IMR-90 (cell line): ENCODE data around the gene CT47C1. TPM values are rescaled to one million over a fixed set of nuclear protein-coding genes. Genes with fewer than 3 reads are reported as not detected.

ENCODE experiments used
- ATAC-seq: fragments of 200-7000 bp; cut with Tn5 transposase; 2 replicates; pipeline ENCODE4 v1.9.1; 2020; ENCODE audit warnings: low read depth, mild to moderate bottlenecking, moderate library complexity
- BruUV-seq: library from RNA; stranded (reverse); fragments of 400-500 nt; replicated peaks from 2 replicates; lab custom pipeline; 2021; lab: Mats Ljungman, UMichigan
- CTCF ChIA-PET: fragments of 300-600 bp; formaldehyde crosslinking; extraction: SDS; loops from one replicate; lab custom pipeline; 2021; ENCODE audit warnings: antibody characterized with exemption; lab: Yijun Ruan, JAX
- POLR2A ChIA-PET: fragments of 300-600 bp; sonication (Branson Sonifier 250); formaldehyde crosslinking; loops from one replicate; lab custom pipeline; 2022; ENCODE audit warnings: antibody characterized with exemption; ENCODE audit not compliant: unreplicated experiment; lab: Charles Lee
- DNase-seq: peaks from one replicate; pipeline ENCODE4 v3.0.0; 2013
- H2AFZ ChIP-seq: replicated peaks from 2 replicates; pipeline ENCODE3; 2013; ENCODE audit warnings: low read length, mild to moderate bottlenecking; ENCODE audit not compliant: poor library complexity
- H2AK5ac ChIP-seq: 2 replicates; pipeline ENCODE4 v1.6.1; 2013; ENCODE audit warnings: low read depth, low read length, inconsistent platforms
- H2AK9ac ChIP-seq: replicated peaks from 2 replicates; pipeline ENCODE3; 2013; ENCODE audit warnings: mild to moderate bottlenecking, low read depth, low read length, moderate library complexity; ENCODE audit not compliant: poor library complexity
- H2BK120ac ChIP-seq: 2 replicates; pipeline ENCODE4 v1.6.1; 2013; ENCODE audit warnings: low read depth, low read length, inconsistent platforms
- H2BK15ac ChIP-seq: 3 replicates; pipeline ENCODE4 v1.6.1; 2013; ENCODE audit warnings: low read depth, low read length, inconsistent platforms
- H2BK20ac ChIP-seq: 2 replicates; pipeline ENCODE4 v1.6.1; 2013; ENCODE audit warnings: low read depth, mild to moderate bottlenecking, inconsistent platforms, low read length, moderate library complexity
- H2BK5ac ChIP-seq: 2 replicates; pipeline ENCODE4 v1.6.1; 2013; ENCODE audit warnings: mild to moderate bottlenecking, low read depth, low read length, inconsistent platforms; ENCODE audit not compliant: poor library complexity, severe bottlenecking
- H3K14ac ChIP-seq: replicated peaks from 2 replicates; pipeline ENCODE4 v1.6.1; 2013; ENCODE audit warnings: low read depth, low read length, inconsistent platforms
- H3K18ac ChIP-seq: 2 replicates; pipeline ENCODE4 v1.6.1; 2013; ENCODE audit warnings: low read depth, low read length, control low read depth
- H3K23ac ChIP-seq: 2 replicates; pipeline ENCODE4 v1.6.1; 2013; ENCODE audit warnings: low read depth, low read length, inconsistent platforms
- H3K27ac ChIP-seq: 2 replicates; pipeline ENCODE4 v1.5.1; 2013; ENCODE audit warnings: mild to moderate bottlenecking, control low read depth, low read length; ENCODE audit not compliant: insufficient read depth
- H3K27me3 ChIP-seq: 2 replicates; pipeline ENCODE4 v1.6.1; 2013; ENCODE audit warnings: low read length; ENCODE audit not compliant: control insufficient read depth, insufficient read depth
- H3K36me3 ChIP-seq: 2 replicates; pipeline ENCODE4 v1.6.1; 2013; ENCODE audit warnings: low read length, mixed read lengths; ENCODE audit not compliant: control insufficient read depth, insufficient read depth
- H3K4ac ChIP-seq: 2 replicates; pipeline ENCODE4 v1.6.1; 2013; ENCODE audit warnings: low read depth, low read length, inconsistent platforms
- H3K4me1 ChIP-seq: 2 replicates; pipeline ENCODE4 v1.6.1; 2013; ENCODE audit warnings: low read length, mixed read lengths; ENCODE audit not compliant: control insufficient read depth, insufficient read depth
- H3K4me2 ChIP-seq: 2 replicates; pipeline ENCODE4 v1.6.1; 2013; ENCODE audit warnings: low read depth, mild to moderate bottlenecking, control low read depth, low read length, moderate library complexity
- H3K4me3 ChIP-seq: 2 replicates; pipeline ENCODE4 v1.5.1; 2013; ENCODE audit warnings: low read depth, mild to moderate bottlenecking, control low read depth, low read length, moderate library complexity; ENCODE audit not compliant: insufficient read depth
- H3K56ac ChIP-seq: 2 replicates; pipeline ENCODE4 v1.6.1; 2013; ENCODE audit warnings: low read length, inconsistent platforms; ENCODE audit not compliant: insufficient read depth; ENCODE audit errors: extremely low read depth
- H3K79me1 ChIP-seq, 2 experiments: 2 replicates each; pipeline ENCODE4 v1.6.1; 2013; ENCODE audit warnings: low read length in 2 of 2, inconsistent platforms in 1 of 2, low read depth in 1 of 2
- H3K9ac ChIP-seq: 2 replicates; pipeline ENCODE4 v1.6.1; 2013; ENCODE audit warnings: low read depth, low read length, control low read depth
- H3K9me1 ChIP-seq: 2 replicates; pipeline ENCODE4 v1.6.1; 2013; ENCODE audit warnings: low read length, inconsistent platforms; ENCODE audit not compliant: insufficient read depth
- H3K9me3 ChIP-seq: 2 replicates; pipeline ENCODE4 v1.6.1; 2013; ENCODE audit warnings: low read length; ENCODE audit not compliant: control insufficient read depth, insufficient read depth
- H4K20me1 ChIP-seq: 2 replicates; pipeline ENCODE4 v1.6.1; 2013; ENCODE audit warnings: low read length, inconsistent platforms; ENCODE audit not compliant: insufficient read depth
- H4K5ac ChIP-seq: 2 replicates; pipeline ENCODE4 v1.6.1; 2013; ENCODE audit warnings: mild to moderate bottlenecking, low read depth, low read length, control low read depth
- H4K8ac ChIP-seq, 2 experiments: 2 replicates each; pipeline ENCODE4 v1.6.1; 2013; ENCODE audit warnings: low read depth in 2 of 2, low read length in 2 of 2, control low read depth in 1 of 2, inconsistent platforms in 1 of 2
- H4K91ac ChIP-seq: 2 replicates; pipeline ENCODE4 v1.6.1; 2013; ENCODE audit warnings: low read depth, low read length, inconsistent platforms; ENCODE audit not compliant: insufficient read depth
- BHLHE40 ChIP-seq: fragments of 150-350 bp; IDR thresholded peaks from 2 replicates; pipeline ENCODE4 v1.6.1; 2016; ENCODE audit warnings: mild to moderate bottlenecking, low read depth, low read length
- CHD1 ChIP-seq: IDR thresholded peaks from 2 replicates; pipeline ENCODE4 v1.6.1; 2012; ENCODE audit warnings: low read depth, low read length, improper control_type of control experiment
- FOS ChIP-seq: fragments of 150-350 bp; IDR thresholded peaks from 2 replicates; pipeline ENCODE4 v1.6.1; 2016; ENCODE audit warnings: low read depth, low read length
- RCOR1 ChIP-seq: IDR thresholded peaks from 2 replicates; pipeline ENCODE4 v1.6.1; 2012; ENCODE audit warnings: mild to moderate bottlenecking, low read length, improper control_type of control experiment; ENCODE audit not compliant: insufficient replicate concordance
- whole genome bisulfite sequencing, 2 experiments: methylation state at CpG; one replicate each; pipeline versions ENCODE4 v1.1.5 to v1.1.7; 2013; ENCODE audit warnings: missing lambda C conversion rate in 2 of 2; ENCODE audit not compliant: insufficient read length in 1 of 2; ENCODE audit errors: extremely low coverage in 2 of 2; 5-methylcytosine and 5-hydroxymethylcytosine counted together
- dilution Hi-C: fragments of 300-500 bp; cut with HindIII; formaldehyde crosslinking; loops from one replicate; pipeline ENCODE4 v1.14.3; 2018; ENCODE audit warnings: low sequenced_read_pairs; ENCODE audit not compliant: unreplicated experiment
- in situ Hi-C: fragments of 300-500 bp; cut with MboI; formaldehyde crosslinking; loops from 3 replicates; pipeline ENCODE4 v1.14.3; 2019; ENCODE audit warnings: low sequenced_read_pairs, inconsistent platforms, mixed read lengths
- intact Hi-C: fragments of 100-400 bp; cut with micrococcal nuclease; formaldehyde crosslinking; loops from 2 replicates; pipeline ENCODE4 v1.10.0; 2022
- polyA plus RNA-seq, 3 experiments: library from polyadenylated mRNA; depleted of rRNA; stranded (reverse); fragments of >200 nt; gene quantifications; 2 replicates each; pipeline ENCODE4 v1.2.3, GENCODE V29; 2012; ENCODE audit warnings: low replicate concordance in 1 of 3
- total RNA-seq: library from RNA; depleted of rRNA; stranded (reverse); fragments of >200 nt; gene quantifications from 2 replicates; pipeline ENCODE4 v1.2.3, GENCODE V29; 2012
- TF ChIP-seq, protein P1 (sequence below): conservative IDR thresholded peaks from 2 replicates; pipeline ENCODE4 v1.5.1; 2012; ENCODE audit warnings: mild to moderate bottlenecking, low read depth, low read length, improper control_type of control experiment

Gene CT47C1
- total and polyA plus RNA-seq, 2 of the 4 experiments (the other 2 are of a cell fraction), result not detected

DNA sequence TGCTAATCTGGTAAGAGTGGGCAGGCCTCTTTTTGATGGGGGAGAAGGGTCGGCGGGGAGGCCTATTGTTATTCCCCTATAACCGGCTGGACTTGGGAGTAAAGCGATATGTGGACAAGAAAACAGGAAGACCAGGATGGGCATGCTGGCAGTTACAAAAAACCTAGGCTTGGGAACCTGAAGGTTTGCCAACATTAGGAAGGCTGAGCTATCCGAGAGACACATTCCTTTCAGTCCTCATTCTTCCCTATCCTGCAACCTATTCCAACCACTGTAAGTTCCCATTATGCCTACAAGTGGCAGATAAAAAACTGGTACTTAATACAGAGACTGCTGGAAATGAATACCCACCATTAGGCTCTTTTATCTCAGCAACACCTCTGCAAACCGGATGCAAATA is 32.4 kb upstream of the CT47C1 start (continued):
- TF ChIP-seq BHLHE40 (no peak), RCOR1 (no peak), CHD1 (no peak), FOS (no peak)
- TF ChIP-seq, protein P1, sequence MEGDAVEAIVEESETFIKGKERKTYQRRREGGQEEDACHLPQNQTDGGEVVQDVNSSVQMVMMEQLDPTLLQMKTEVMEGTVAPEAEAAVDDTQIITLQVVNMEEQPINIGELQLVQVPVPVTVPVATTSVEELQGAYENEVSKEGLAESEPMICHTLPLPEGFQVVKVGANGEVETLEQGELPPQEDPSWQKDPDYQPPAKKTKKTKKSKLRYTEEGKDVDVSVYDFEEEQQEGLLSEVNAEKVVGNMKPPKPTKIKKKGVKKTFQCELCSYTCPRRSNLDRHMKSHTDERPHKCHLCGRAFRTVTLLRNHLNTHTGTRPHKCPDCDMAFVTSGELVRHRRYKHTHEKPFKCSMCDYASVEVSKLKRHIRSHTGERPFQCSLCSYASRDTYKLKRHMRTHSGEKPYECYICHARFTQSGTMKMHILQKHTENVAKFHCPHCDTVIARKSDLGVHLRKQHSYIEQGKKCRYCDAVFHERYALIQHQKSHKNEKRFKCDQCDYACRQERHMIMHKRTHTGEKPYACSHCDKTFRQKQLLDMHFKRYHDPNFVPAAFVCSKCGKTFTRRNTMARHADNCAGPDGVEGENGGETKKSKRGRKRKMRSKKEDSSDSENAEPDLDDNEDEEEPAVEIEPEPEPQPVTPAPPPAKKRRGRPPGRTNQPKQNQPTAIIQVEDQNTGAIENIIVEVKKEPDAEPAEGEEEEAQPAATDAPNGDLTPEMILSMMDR, result no peak

DNA sequence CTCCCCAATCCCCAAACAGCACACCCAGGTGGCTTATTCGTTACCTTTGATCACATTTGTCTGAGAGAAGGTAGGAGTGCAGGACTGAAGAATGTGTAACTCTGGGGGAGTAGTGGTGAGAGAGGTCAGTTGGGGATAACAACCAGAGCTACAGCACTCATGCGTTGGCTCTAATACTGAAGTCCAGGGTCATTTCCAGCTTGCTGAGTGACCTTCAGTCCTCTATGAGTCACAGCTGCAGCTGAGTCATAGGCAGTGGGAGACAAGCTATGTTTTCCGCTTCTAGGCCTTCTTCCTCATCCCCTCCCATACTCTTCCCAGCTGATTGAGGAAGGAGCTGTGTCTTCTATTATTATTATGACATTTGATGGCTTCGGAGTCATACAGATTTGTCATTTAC is 31.6 kb upstream of the CT47C1 start:
- peaks cover 3% of the 10 kb centered on the region; the same call in 1 of the 2 replicates for H3K9me1 ChIP-seq
- H3K4me2 ChIP-seq, result peak overlapping the region; percentile 7; the same call in 1 of the 2 replicates
- POLR2A ChIA-PET, result no interaction called here
- H2BK5ac ChIP-seq, result no peak overlapping the region
- H3K23ac ChIP-seq, result no peak overlapping the region
- no peak overlapping the region for H3K4ac ChIP-seq
- no peak overlapping the region for H4K5ac ChIP-seq
- in situ Hi-C loops (no loop called here), dilution Hi-C loops (no loop called here), intact Hi-C loops (no loop called here)
- no peaks in the 10 kb centered on the region for H3K27me3 ChIP-seq
- H3K14ac ChIP-seq, result no peak overlapping the region
- H3K4me1 ChIP-seq, result peaks cover 3% of the 10 kb centered on the region; the same call in 1 of the 2 replicates
- no peak overlapping the region for H2AFZ ChIP-seq
- WGBS, 2 experiments, result 0% methylated on average over 1 of the region's 4 CpGs; no CpG with 5 or more reads in 1 of the 2 experiments
- no peak overlapping the region for H3K9ac ChIP-seq
- CTCF ChIA-PET, result interaction anchor here (0.7 kb wide), 1 partner anchor 13 kb away, joined by 3 read pairs; no protein-coding TSS in a partner anchor
- TF ChIP-seq CHD1, result no peak
- peak; percentile 92 for TF ChIP-seq FOS
- no peak for TF ChIP-seq BHLHE40
- H2BK15ac ChIP-seq, result no peak overlapping the region
- no peak overlapping the region for H3K18ac ChIP-seq
- no peaks in the 10 kb centered on the region for H3K79me1 ChIP-seq
- no peak overlapping the region for H2BK20ac ChIP-seq
- no peak overlapping the region for H3K56ac ChIP-seq
- no peaks in the 10 kb centered on the region for H3K9me3 ChIP-seq
- no peak overlapping the region for H4K8ac ChIP-seq
- peak overlapping the region; percentile 39; the same call in 1 of the 2 replicates for H3K27ac ChIP-seq
- peak; percentile 90 for ATAC-seq
- no peak overlapping the region for H2AK9ac ChIP-seq
- H2BK120ac ChIP-seq, result no peak overlapping the region
- DNase-seq, result peak; percentile 88
- no peaks in the 10 kb centered on the region for H3K36me3 ChIP-seq
- no TSS peak for BruUV-seq
- no peak overlapping the region for H3K4me3 ChIP-seq
- H2AK5ac ChIP-seq, result peak overlapping the region; percentile 25; the same call in 1 of the 2 replicates
- H4K91ac ChIP-seq, result no peak overlapping the region
- no peaks in the 10 kb centered on the region for H4K20me1 ChIP-seq
